HEK293T (cell line): ENCODE data around the gene CRNN.

Source experiments
- CTCF ChIA-PET: fragments of 350-600 bp; formaldehyde crosslinking; extraction: SDS; loops from one replicate; lab custom pipeline; 2021; ENCODE audit warnings: antibody characterized with exemption, inconsistent platforms; lab: Yijun Ruan, JAX
- POLR2A ChIA-PET: fragments of 350-600 bp; formaldehyde crosslinking; extraction: SDS; loops from one replicate; lab custom pipeline; 2020; ENCODE audit warnings: antibody characterized with exemption, inconsistent platforms; lab: Yijun Ruan, JAX
- DNase-seq: peaks from one replicate; pipeline ENCODE4 v3.0.0; 2012; ENCODE audit warnings: mixed read lengths; ENCODE audit errors: extremely low spot score
- ARNT ChIP-seq: fragments of 450-650 bp; IDR thresholded peaks from 2 replicates; pipeline ENCODE4 v1.6.1; 2017; ENCODE audit warnings: mild to moderate bottlenecking
- BHLHE40 ChIP-seq: fragments of 450-650 bp; IDR thresholded peaks from 2 replicates; pipeline ENCODE4 v1.6.1; 2016; ENCODE audit warnings: mild to moderate bottlenecking, moderate library complexity, borderline replicate concordance
- ELF4 ChIP-seq: fragments of 450-650 bp; IDR thresholded peaks from 2 replicates; pipeline ENCODE4 v1.6.1; 2017; ENCODE audit warnings: antibody characterized with exemption
- FOXA1 ChIP-seq: fragments of 450-650 bp; IDR thresholded peaks from 2 replicates; pipeline ENCODE4 v1.6.1; 2016; ENCODE audit warnings: mild to moderate bottlenecking
- FOXM1 ChIP-seq: fragments of 450-650 bp; IDR thresholded peaks from 2 replicates; pipeline ENCODE4 v1.6.1; 2017; ENCODE audit warnings: mild to moderate bottlenecking, borderline replicate concordance
- HDGF ChIP-seq: fragments of 450-650 bp; IDR thresholded peaks from 2 replicates; pipeline ENCODE4 v1.6.1; 2017; ENCODE audit warnings: antibody characterized with exemption, borderline replicate concordance
- LEF1 ChIP-seq: fragments of 450-650 bp; IDR thresholded peaks from 2 replicates; pipeline ENCODE4 v1.6.1; 2017; ENCODE audit warnings: mild to moderate bottlenecking, borderline replicate concordance
- NFRKB ChIP-seq: fragments of 450-650 bp; IDR thresholded peaks from 2 replicates; pipeline ENCODE4 v1.6.1; 2016; ENCODE audit warnings: mild to moderate bottlenecking, moderate library complexity
- SP1 ChIP-seq: fragments of 450-650 bp; IDR thresholded peaks from 2 replicates; pipeline ENCODE4 v1.6.1; 2017
- TARDBP ChIP-seq: fragments of 450-650 bp; IDR thresholded peaks from 2 replicates; pipeline ENCODE4 v1.6.1; 2016
- ZNF384 ChIP-seq: fragments of 450-650 bp; IDR thresholded peaks from 2 replicates; pipeline ENCODE4 v1.6.1; 2016
- TF ChIP-seq, protein P1 (sequence below): fragments of 450-650 bp; IDR thresholded peaks from 2 replicates; pipeline ENCODE4 v1.6.1; 2016

CRNN gene

DNA sequence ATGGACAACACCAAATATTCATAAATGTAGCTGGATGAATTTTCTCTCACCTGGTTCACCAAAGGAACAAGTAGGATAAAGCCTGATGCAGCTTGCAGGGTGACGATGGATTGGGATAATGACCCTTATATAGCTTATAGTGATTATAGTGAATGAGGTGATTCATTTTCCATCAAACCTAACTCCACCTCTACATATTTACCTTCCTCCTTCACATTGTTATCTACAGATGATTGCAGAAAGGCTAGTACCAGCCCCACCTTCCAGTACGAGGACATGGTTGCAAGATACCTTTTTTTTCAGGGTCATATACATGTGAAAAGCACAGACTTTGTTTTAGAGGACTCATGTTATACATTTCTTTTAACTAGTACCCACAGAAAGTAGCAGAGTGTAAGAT lies 54.2 kb downstream of the CRNN start, which contains the start of gene FLG2:
Gene FLG2 (minus strand): TSS at position 101 of the 400 bp plus-strand sequence. CDS start 1,122 bp downstream, outside the sequence.
- TF ChIP-seq ELF4, result no peak
- no peak for TF ChIP-seq TARDBP
- TF ChIP-seq FOXA1, result no peak
- no peak for TF ChIP-seq ZNF384
- no peak for TF ChIP-seq SP1
- TF ChIP-seq FOXM1, result no peak
- TF ChIP-seq HDGF, result no peak
- TF ChIP-seq BHLHE40, result no peak
- TF ChIP-seq, protein P1, sequence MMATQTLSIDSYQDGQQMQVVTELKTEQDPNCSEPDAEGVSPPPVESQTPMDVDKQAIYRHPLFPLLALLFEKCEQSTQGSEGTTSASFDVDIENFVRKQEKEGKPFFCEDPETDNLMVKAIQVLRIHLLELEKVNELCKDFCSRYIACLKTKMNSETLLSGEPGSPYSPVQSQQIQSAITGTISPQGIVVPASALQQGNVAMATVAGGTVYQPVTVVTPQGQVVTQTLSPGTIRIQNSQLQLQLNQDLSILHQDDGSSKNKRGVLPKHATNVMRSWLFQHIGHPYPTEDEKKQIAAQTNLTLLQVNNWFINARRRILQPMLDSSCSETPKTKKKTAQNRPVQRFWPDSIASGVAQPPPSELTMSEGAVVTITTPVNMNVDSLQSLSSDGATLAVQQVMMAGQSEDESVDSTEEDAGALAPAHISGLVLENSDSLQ, result no peak
- no peak for TF ChIP-seq LEF1
- no peak for TF ChIP-seq ARNT
- no peak for TF ChIP-seq NFRKB
- POLR2A ChIA-PET, result no interaction called here
- no peak for DNase-seq
- CTCF ChIA-PET, result interaction anchor here (2.7 kb wide), 1 partner anchor 12 kb away, joined by 7 read pairs; no protein-coding TSS in a partner anchor
